GM12878 (cell line): ENCODE results near the gene PPP1R2. TPM values are rescaled to one million over a fixed set of nuclear protein-coding genes. Genes with fewer than 3 reads are reported as not detected.

Experiments
- ATAC-seq: fragments of 200-7000 bp; cut with Tn5 transposase; 3 replicates; pipeline ENCODE4 v1.9.1; 2020; ENCODE audit warnings: mild to moderate bottlenecking, moderate library complexity
- BruUV-seq: library from RNA; stranded (reverse); fragments of 400-500 nt; replicated peaks from 2 replicates; lab custom pipeline; 2021; lab: Mats Ljungman, UMichigan
- CTCF ChIA-PET: fragments of 300-600 bp; sonication (Branson Sonifier 250); formaldehyde crosslinking; extraction: SDS; loops from one replicate; lab custom pipeline; 2021; ENCODE audit warnings: inconsistent platforms; lab: Yijun Ruan, JAX
- POLR2A ChIA-PET: fragments of 350-600 bp; formaldehyde crosslinking; extraction: SDS; loops from one replicate; lab custom pipeline; 2021; ENCODE audit warnings: inconsistent platforms; lab: Charles Lee
- RAD21 ChIA-PET: fragments of 300-600 bp; sonication (Branson Sonifier 250); formaldehyde crosslinking; loops from one replicate; lab custom pipeline; 2023; ENCODE audit warnings: antibody characterized with exemption; ENCODE audit not compliant: unreplicated experiment; lab: Charles Lee
- SMC1A ChIA-PET: fragments of 300-600 bp; sonication (Branson Sonifier 250); formaldehyde crosslinking; loops from one replicate; lab custom pipeline; 2023; ENCODE audit not compliant: unreplicated experiment, uncharacterized antibody; lab: Charles Lee
- DNase-seq: peaks from one replicate; pipeline ENCODE4 v3.0.0-alpha.2; 2011; ENCODE audit warnings: low read depth, low spot score
- FAIRE-seq: peaks from 3 replicates; lab custom pipeline; 2011; peaks lifted over from hg19 to GRCh38; lab: Jason Lieb, UNC
- H2AFZ ChIP-seq: 2 replicates; pipeline ENCODE4 v1.6.0; 2011; ENCODE audit warnings: low read depth, low read length, control low read depth; ENCODE audit not compliant: control insufficient read depth
- H3K27ac ChIP-seq: 2 replicates; pipeline ENCODE4 v1.5.1; 2011; ENCODE audit warnings: control low read depth; ENCODE audit not compliant: control insufficient read depth, insufficient read depth
- H3K27me3 ChIP-seq, 2 experiments: replicated peaks in 1 of 2; 2 replicates each; pipeline versions ENCODE4 v1.6.0 to v1.6.1; 2011; ENCODE audit warnings: low read length in 1 of 2; ENCODE audit not compliant: control insufficient read depth in 2 of 2, insufficient read depth in 2 of 2
- H3K36me3 ChIP-seq, 2 experiments: 2 replicates each; pipeline ENCODE4 v1.5.1; 2011; ENCODE audit warnings: low read length in 1 of 2; ENCODE audit not compliant: control insufficient read depth in 2 of 2, insufficient read depth in 2 of 2
- H3K4me1 ChIP-seq: 2 replicates; pipeline ENCODE4 v1.6.1; 2011; ENCODE audit warnings: mild to moderate bottlenecking, low read length, moderate library complexity, mixed read lengths; ENCODE audit not compliant: control insufficient read depth, insufficient read depth
- H3K4me2 ChIP-seq: 2 replicates; pipeline ENCODE4 v1.6.0; 2011; ENCODE audit warnings: control low read depth; ENCODE audit not compliant: control insufficient read depth, insufficient read depth
- H3K4me3 ChIP-seq: fragments of 200-600 bp; sonication (generic); 2 replicates; pipeline ENCODE4 v1.5.1; 2016
- H3K79me2 ChIP-seq: 2 replicates; pipeline ENCODE4 v1.6.0; 2011; ENCODE audit warnings: low read length; ENCODE audit not compliant: control insufficient read depth, insufficient read depth
- H3K9ac ChIP-seq: 2 replicates; pipeline ENCODE4 v1.8.0; 2011; ENCODE audit warnings: low read length, control low read depth, mixed read lengths; ENCODE audit not compliant: control insufficient read depth, insufficient read depth
- H3K9me3 ChIP-seq: replicated peaks from 3 replicates; pipeline ENCODE4 v1.5.1; 2011; ENCODE audit warnings: mild to moderate bottlenecking, low read length; ENCODE audit not compliant: control insufficient read depth, insufficient read depth
- H4K20me1 ChIP-seq: 2 replicates; pipeline ENCODE4 v1.6.0; 2011; ENCODE audit not compliant: control insufficient read depth, insufficient read depth
- BACH1 ChIP-seq: fragments of 450-650 bp; IDR thresholded peaks from 2 replicates; pipeline ENCODE4 v1.6.1; 2017; ENCODE audit warnings: mild to moderate bottlenecking, borderline replicate concordance
- CHD2 ChIP-seq: IDR thresholded peaks from 2 replicates; pipeline ENCODE4 v1.6.1; 2011; ENCODE audit warnings: low read depth, low read length, improper control_type of control experiment, borderline replicate concordance
- HDAC2 ChIP-seq: fragments of 200-600 bp; sonication (generic); IDR thresholded peaks from 2 replicates; pipeline ENCODE4 v1.6.1; 2017
- IRF4 ChIP-seq: IDR thresholded peaks from 2 replicates; pipeline ENCODE4 v1.6.1; 2011; ENCODE audit warnings: low read depth, low read length
- MTA2 ChIP-seq: fragments of 450-650 bp; IDR thresholded peaks from 2 replicates; pipeline ENCODE4 v1.6.1; 2016; ENCODE audit warnings: low read depth, mild to moderate bottlenecking, moderate library complexity
- MYB ChIP-seq: fragments of 150-350 bp; IDR thresholded peaks from 2 replicates; pipeline ENCODE4 v1.6.1; 2014; ENCODE audit warnings: mild to moderate bottlenecking, low read depth, low read length, borderline replicate concordance
- NFXL1 ChIP-seq: fragments of 450-650 bp; IDR thresholded peaks from 2 replicates; pipeline ENCODE4 v1.6.1; 2017; ENCODE audit warnings: antibody characterized with exemption, mild to moderate bottlenecking, borderline replicate concordance
- NR2F1 ChIP-seq: fragments of 450-650 bp; conservative IDR thresholded peaks from 2 replicates; pipeline ENCODE4 v1.6.1; 2017; ENCODE audit warnings: mild to moderate bottlenecking
- PAX5 ChIP-seq: IDR thresholded peaks from 2 replicates; pipeline ENCODE4 v1.6.1; 2011; ENCODE audit warnings: low read depth, low read length, borderline replicate concordance
- PAX8 ChIP-seq: fragments of 450-650 bp; IDR thresholded peaks from 2 replicates; pipeline ENCODE4 v1.6.1; 2017; ENCODE audit warnings: mild to moderate bottlenecking, moderate library complexity
- RFX5 ChIP-seq: IDR thresholded peaks from 2 replicates; pipeline ENCODE4 v1.6.1; 2011; ENCODE audit warnings: low read depth, low read length, improper control_type of control experiment
- TARDBP ChIP-seq: IDR thresholded peaks from 2 replicates; pipeline ENCODE4 v1.6.1; 2016; ENCODE audit warnings: borderline replicate concordance
- TCF7 ChIP-seq: IDR thresholded peaks from 2 replicates; pipeline ENCODE4 v1.6.1; 2014; ENCODE audit warnings: antibody characterized with exemption, borderline replicate concordance
- YY1 ChIP-seq: IDR thresholded peaks from 2 replicates; pipeline ENCODE4 v1.6.1; 2011; ENCODE audit warnings: low read depth, mild to moderate bottlenecking, low read length
- ZNF274 ChIP-seq: IDR thresholded peaks from one replicate; pipeline ENCODE4 v1.8.0; 2011; ENCODE audit not compliant: insufficient read length, insufficient read depth
- ZSCAN29 ChIP-seq: fragments of 450-650 bp; IDR thresholded peaks from 2 replicates; pipeline ENCODE4 v1.6.1; 2017; ENCODE audit warnings: mild to moderate bottlenecking, moderate library complexity
- ZZZ3 ChIP-seq: IDR thresholded peaks from 2 replicates; pipeline ENCODE4 v1.6.1; 2011; ENCODE audit warnings: low read depth; ENCODE audit not compliant: control insufficient read depth, insufficient read length
- WGBS: methylation state at CpG from one replicate; pipeline ENCODE4 v1.1.6; 2016; ENCODE audit warnings: low lambda C conversion rate; ENCODE audit not compliant: insufficient replicate concordance, insufficient coverage; ENCODE audit errors: missing lambda C conversion rate; 5-methylcytosine and 5-hydroxymethylcytosine counted together
- in situ Hi-C: fragments of 300-500 bp; cut with MboI; formaldehyde crosslinking; loops from 9 replicates; pipeline ENCODE4 v1.14.3; 2018; ENCODE audit warnings: mixed read lengths
- intact Hi-C: fragments of 100-400 bp; cut with micrococcal nuclease; formaldehyde crosslinking; loops from one replicate; pipeline ENCODE4 v1.14.2; 2022; ENCODE audit not compliant: unreplicated experiment
- polyA plus RNA-seq, 11 experiments: library from polyadenylated mRNA; depleted of rRNA in 4 of 11; unstranded in 6 of 11; stranded (reverse) in 5 of 11; fragments of >200 nt; fragmentation: Nextera tagmentation in 4 of 11; fragmentation: Illumina TruSeq in 1 of 11; extraction: Ambion mirVana in 4 of 11; extraction: Trizol in 1 of 11; gene quantifications; 1 replicate in 1 of 11; 2 replicates in 10 of 11; pipeline versions ENCODE4 v1.2.1 to v1.2.3, GENCODE V29; 2011 to 2016; ENCODE audit warnings: inconsistent platforms in 2 of 11, missing spikeins in 2 of 11, low read depth in 1 of 11
- total RNA-seq, 4 experiments: library from RNA; depleted of rRNA in 3 of 4; stranded (reverse); fragments of >200 nt in 3 of 4; fragmentation: Illumina TruSeq in 1 of 4; extraction: Trizol in 1 of 4; gene quantifications; 2 replicates each; pipeline versions ENCODE4 v1.2.1 to v1.2.3, GENCODE V29; 2013 to 2021
- TF ChIP-seq, protein P1 (sequence below): fragments of 150-350 bp; IDR thresholded peaks from 2 replicates; pipeline ENCODE4 v1.6.1; 2014; ENCODE audit warnings: mild to moderate bottlenecking, low read depth, low read length

The PPP1R2 gene
- total and polyA plus RNA-seq, 10 of the 15 experiments (the other 5 are each of a cell fraction or from before 2014, with no cell fraction given), result 10.5 to 116 (median 46.9) TPM

DNA sequence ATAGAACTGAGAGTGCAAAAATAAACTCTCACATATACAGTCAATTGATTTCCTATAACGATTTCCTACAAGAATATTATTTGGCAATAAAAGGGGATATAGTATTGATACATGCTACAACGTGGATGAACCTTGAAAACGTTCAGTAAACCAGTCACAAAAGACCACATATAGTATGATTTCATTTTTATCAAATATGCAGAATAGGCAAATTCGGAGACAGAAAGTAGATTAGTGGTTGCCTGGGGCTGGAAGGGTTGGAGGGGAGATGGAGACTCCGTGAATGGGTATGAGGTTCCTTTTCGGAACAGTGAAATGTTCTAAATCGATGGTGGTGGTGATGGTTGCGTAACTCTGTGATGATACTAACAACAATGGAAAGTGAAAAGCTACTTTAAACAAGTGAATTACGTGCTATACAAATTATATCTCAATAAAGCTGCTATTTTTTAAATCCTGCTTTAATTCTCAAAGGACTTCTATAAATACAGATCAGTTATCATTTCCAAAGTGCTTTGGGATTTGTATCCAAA, 34.6 kb upstream of the PPP1R2 start (continued):
- TF ChIP-seq MYB (no peak), PAX8 (no peak)

DNA sequence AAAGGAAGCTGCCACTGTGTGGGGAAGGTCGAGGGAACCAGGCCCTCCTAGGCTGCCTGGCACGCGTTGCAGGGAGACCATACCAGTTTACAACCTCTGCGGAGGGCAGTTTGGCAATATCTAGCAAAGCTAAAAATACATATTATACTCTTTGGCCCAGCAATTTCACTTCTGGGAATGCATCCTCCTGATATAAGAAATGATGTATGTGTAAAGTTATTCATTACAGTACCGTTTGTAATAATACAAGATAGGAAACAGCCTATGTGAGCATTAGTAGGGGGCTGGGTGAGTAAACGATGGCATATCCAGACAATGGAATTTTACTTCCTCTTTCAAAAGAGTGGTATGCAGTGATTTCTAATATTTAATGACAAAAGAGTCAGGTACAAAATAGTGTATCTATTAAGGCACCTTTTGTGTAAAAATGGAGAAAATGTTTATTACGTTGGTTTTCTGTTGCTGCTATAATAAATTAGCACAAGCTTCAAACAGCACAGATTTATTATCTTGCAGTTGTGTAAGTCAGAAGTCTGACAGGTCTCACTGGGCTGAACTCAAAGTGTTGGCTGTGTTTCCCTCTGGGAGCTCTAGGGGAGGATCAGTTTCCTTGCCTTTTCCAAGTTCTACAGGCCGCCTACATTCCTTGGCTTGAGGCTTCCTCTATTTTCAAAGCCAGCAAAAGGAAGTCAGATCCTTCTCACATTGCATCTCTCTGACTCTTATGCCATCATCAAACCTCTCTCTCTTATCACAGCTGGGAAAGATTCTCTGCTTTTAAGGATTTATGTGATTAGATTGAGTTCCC, 31.6 kb upstream of the PPP1R2 start:
- Histone ChIP-seq H3K27me3 (no peaks in the 10 kb centered on the region; a peak in 1 of 4 replicates), H3K36me3 (no peaks in the 10 kb centered on the region), H3K79me2 (no peaks in the 10 kb centered on the region), H3K4me1 (no peaks in the 10 kb centered on the region), H3K9ac (no peak overlapping the region), H3K27ac (no peak overlapping the region), H4K20me1 (no peaks in the 10 kb centered on the region), H3K4me2 (no peak overlapping the region), H3K9me3 (no peaks in the 10 kb centered on the region), H2AFZ (no peak overlapping the region), H3K4me3 (no peak overlapping the region)
- intact Hi-C loops, result no loop called here
- BruUV-seq, result no TSS peak
- RAD21 ChIA-PET, result interaction anchor here (1.4 kb wide), 1 partner anchor 32 kb away, joined by 3 read pairs; no protein-coding TSS in a partner anchor
- TF ChIP-seq BACH1, result no peak
- TF ChIP-seq TCF7, result no peak
- TF ChIP-seq ZZZ3, result no peak
- TF ChIP-seq NR2F1, result no peak
- no peak for TF ChIP-seq RFX5
- TF ChIP-seq PAX5, result no peak
- TF ChIP-seq CHD2, result no peak
- TF ChIP-seq ZNF274, result no peak
- TF ChIP-seq NFXL1, result no peak
- TF ChIP-seq YY1, result no peak
- TF ChIP-seq MTA2, result no peak
- no peak for TF ChIP-seq IRF4
- TF ChIP-seq TARDBP, result no peak
- no peak for TF ChIP-seq HDAC2
- TF ChIP-seq, protein P1, sequence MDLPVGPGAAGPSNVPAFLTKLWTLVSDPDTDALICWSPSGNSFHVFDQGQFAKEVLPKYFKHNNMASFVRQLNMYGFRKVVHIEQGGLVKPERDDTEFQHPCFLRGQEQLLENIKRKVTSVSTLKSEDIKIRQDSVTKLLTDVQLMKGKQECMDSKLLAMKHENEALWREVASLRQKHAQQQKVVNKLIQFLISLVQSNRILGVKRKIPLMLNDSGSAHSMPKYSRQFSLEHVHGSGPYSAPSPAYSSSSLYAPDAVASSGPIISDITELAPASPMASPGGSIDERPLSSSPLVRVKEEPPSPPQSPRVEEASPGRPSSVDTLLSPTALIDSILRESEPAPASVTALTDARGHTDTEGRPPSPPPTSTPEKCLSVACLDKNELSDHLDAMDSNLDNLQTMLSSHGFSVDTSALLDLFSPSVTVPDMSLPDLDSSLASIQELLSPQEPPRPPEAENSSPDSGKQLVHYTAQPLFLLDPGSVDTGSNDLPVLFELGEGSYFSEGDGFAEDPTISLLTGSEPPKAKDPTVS, result no peak
- TF ChIP-seq ZSCAN29, result no peak
- SMC1A ChIA-PET, result interaction anchor here (1.6 kb wide), 1 partner anchor 9 kb away, joined by 5 read pairs; the partner anchor contains the start of gene APOD
- FAIRE-seq (no peak), DNase-seq (no peak), ATAC-seq (no peak)
- CTCF ChIA-PET, result no interaction called here
- 58% methylated on average over 8 of the region's 8 CpGs for WGBS
- POLR2A ChIA-PET, result no interaction called here
- in situ Hi-C loops, result no loop called here
